GM11168 (cell line): Measurements from ENCODE around the gene TEC.
"Not testable (repeated sequence)": the region's sequence is repeated elsewhere in the genome, so short reads cannot be mapped to it uniquely, and the experiment has no call there.

ENCODE experiments used
- in situ Hi-C: fragments of 300-500 bp; cut with MboI; formaldehyde crosslinking; loops from one replicate; pipeline ENCODE4 v1.12.0; 2022; ENCODE audit warnings: low sequenced_read_pairs; ENCODE audit not compliant: unreplicated experiment

TEC gene

DNA sequence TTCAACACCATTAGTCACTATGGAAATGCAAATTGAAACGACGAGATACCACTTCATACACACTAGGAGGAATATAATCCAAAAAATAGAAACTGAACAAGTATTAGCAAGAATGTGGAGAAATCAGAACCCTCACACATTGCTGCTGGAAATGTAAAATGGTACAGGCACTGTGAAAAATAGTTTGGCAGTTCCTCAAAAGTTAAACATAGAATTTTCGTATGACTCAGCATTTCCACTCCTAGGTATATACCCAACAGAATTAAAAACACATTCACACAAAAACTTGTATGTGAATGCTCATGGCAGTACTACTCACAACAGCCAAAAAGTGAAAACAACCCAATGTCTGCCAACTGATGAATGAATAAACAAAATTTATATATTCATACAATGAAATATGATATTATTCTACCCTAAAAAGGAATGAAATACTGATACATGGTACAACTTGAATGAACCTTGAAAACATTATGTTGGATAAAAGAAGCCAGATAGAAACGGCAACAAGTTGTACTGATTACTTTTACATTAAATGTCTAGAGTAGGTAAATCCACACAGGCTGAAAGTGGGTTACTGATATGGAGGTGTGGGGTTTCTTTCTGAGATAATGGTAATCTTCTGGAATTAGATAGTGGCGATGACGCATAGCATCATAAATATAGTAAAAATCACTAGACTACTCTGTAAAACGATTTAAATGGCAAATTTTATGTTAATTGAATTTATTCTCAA, 22.3 kb downstream of the TEC start:
- in situ Hi-C loops = no loop called here

DNA sequence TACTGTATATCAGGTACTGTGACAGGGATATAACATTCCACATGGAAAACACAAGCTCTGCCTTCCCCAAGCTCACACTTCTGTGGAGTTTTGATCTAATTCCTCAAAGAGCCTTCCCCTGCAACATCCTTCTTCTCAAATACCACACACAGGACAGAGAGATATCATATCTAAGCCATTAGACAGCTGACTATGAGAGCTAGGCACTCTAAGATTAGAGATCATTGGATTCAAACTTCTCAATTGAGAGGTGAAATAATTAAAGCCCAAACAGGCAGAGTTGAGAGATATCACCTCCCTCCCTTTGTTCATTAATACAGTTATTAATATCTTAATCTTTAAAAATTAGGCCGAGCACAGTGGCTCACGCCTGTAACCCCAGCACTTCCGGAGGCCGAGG, 25.0 kb downstream of the TEC start:
- in situ Hi-C loops = no loop called here

DNA sequence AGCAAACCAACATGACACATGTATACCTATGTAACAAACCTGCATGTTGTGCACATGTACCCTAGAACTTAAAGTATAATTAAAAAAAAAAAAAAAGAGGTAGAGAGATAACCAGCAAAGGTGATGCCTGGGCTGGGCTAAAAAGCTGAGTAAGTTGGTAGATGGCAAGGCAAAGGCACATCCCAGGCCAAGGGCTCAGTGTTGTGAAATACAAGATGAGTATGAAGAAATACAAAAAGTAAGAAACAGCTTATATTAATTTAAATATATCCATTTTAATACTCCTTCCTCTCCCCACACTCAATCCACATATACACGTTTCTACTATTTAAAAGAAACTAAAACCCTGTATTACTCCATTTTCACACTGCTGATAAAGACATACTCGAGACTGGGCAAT, 25.8 kb downstream of the TEC start:
- in situ Hi-C loops = no loop called here

DNA sequence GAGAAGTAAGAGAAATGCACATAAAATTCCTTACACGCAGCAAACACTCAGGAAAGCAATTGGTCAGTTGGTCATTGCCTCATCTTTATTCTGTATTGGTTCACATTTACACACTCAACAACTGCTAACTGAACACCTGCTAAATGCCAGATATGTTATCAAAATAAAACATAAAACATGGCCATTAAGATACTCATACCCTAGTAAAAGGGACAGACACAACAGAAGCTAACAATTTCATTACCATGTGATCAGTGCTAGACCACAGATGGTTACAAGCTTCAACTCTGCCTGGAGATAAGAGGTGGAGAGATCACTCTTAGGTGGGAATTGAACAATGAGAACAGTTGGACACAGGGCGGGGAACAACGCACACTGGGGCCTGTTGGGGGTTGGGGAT, 26.2 kb downstream of the TEC start:
- in situ Hi-C loops = no loop called here

DNA sequence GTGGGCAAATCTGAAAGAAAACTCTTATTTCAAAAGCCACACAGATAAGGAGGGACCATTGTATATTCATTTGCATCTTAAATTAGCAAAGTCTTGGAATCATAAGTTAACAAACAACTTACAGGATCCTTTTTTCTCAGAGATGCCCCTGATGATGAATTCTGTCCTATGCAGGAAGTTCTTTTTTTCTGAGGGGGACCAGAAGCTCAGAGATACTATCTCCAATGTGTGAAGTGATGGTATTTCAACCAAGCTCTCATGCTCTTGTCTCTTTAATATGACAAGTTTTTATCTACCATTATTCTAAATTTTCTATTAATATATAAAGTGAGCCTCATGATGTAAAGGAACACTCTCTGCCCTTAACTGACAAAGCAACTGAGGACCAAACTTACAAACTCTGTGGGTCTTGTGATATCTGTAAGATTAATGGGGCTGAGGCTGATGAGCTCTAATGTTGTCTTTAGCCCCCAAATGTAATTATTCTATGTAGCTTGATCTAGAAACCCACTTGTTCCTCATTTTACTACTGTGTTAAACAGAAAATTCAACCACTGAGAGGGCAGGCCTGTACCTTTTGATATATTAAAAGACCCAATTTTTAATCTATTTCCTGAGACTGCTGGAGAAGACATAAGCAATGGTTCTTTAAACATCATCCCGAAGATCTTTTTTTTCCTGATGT, 27.0 kb downstream of the TEC start:
- in situ Hi-C loops = no loop called here

DNA sequence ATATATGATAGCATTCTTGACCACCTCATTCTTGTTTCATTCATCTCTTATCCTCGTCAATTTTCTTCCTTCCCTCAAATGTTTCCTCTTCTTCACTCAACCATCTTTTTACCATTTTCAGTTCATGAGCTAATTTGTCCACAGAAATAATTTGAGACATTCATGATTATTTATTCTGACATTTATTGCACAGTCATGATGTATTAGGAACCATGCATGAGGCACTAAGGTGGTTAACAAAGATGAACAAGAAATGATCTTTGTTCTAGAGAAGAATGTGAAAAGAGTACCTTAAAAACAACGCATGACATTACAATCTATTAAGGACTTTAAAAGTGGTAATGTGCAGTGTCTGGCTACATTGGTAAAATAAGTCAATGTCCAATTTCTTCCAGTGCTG, 27.9 kb downstream of the TEC start:
- in situ Hi-C loops = no loop called here

DNA sequence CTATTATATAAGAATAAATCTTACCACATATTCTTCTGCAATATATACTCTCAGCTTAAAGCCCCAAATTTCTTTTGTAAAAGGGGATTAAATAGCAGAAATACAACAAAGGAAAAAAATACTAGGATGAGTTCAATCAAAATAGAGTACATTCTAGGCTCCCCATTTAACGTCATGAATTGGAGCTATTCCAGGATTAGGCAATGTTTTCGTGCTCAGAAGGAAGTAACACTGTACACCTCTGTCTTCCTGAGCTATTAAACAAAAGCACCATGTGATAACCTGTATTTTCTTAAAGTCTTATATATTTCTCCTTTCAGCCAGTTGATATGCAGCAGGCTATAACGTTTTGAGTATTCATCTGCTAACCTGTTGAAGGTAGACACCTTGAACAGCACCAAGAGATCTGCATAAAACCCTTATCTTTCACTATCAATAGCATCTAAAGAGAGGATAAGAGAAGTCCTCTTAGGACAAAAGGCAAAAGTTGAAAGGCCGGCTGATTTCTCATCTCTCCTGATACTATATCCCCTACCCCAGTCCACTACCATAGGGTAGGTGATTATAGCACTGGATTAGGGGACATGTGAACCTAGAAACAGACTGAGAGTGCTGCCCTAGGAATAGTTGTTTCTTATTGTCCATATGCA, 31.5 kb downstream of the TEC start:
- in situ Hi-C loops = no loop called here

DNA sequence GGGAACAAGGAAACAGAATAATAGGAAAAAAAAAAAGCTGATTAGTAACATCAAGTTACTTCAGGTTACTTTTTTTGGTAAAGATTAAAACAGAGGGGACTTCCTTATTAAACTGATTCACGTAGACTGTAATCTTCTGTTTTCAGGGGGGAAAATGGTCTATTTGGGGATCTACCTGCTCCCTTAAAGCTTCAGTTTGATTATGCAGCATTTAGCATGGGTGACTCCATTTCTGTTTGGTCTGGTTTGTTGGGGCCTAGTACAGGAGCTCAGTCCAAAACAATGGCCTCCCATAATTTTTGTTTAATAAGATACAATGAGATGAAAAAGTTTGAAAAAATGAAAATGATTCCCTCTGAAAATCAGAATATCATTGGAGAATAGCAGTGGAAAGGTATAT, 34.6 kb downstream of the TEC start:
- in situ Hi-C loops = no loop called here

DNA sequence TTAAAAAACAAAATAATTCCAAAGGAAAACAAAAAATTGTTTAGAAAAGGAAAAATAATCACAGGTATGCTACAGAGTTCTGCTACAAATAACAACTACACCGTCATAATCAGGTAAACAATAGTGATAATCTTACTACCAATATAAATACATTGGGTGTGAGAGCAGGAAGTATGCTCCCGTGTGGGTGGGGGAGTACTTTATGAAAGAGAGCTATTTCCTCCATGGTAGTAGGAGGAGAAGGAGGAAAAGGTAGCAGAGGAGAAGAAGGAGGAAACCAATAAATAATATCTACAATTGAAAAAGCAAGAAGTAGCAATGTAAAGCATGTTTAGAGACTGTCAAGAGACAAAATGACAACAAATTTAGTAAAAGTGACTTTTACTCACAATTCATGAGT, 35.1 kb downstream of the TEC start:
- in situ Hi-C loops = no loop called here

DNA sequence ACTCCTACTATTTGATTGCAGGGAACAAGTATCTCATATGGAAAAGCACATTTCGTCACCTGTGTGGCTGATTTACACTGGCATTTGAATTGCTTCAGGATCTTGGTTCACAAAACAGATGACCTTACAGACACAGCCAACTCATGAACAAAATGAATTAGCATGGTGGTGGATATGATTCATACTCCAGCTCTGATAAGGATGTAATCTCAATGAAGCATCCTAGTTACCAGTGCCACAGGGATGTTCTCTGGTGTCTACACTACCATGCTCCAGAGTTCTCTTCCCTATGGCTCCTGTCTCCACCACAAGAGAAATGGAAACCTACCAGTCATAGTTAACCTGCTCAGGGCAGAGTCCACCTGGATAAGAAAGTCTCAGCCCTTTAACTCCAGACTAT, 40.7 kb downstream of the TEC start:
- in situ Hi-C loops = no loop called here

DNA sequence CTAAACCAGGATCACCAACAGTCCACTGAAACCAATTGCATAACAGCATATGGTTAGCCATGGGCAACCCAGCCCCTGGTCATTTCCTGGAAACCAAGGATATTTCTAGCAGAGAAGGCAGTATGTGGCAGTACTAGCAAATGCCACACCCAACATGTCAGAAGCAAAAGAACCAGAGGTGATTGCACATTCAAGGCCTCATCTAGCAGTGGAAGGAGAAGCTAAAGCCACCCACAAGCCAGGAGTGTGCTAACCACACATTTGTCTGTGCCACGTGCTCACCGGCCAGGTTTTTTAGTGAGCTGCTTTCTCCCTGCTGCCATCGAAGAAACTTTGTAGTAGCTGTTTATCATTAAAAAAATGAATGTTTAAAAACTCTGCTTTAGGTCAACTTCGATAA, 42.0 kb downstream of the TEC start:
- in situ Hi-C loops = no loop called here

DNA sequence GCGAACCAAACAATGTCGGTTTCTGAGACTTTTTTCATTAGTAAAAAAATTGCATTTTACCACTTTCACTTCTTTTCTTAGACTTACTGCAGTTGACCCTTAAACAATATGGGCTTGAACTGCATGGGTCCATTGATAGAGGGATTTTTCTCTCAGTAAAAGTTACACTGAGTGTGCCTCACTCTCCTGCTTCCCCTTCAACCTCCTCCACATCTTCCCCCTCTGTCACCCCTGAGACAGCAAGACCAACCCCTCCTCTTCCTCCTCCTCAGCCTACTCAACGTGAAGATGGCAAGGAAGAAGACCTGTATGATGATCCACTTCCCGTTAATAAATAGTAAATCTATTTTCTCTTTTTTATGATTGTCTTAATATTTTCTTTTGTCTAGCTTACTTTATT, 43.4 kb downstream of the TEC start:
- in situ Hi-C loops = no loop called here

DNA sequence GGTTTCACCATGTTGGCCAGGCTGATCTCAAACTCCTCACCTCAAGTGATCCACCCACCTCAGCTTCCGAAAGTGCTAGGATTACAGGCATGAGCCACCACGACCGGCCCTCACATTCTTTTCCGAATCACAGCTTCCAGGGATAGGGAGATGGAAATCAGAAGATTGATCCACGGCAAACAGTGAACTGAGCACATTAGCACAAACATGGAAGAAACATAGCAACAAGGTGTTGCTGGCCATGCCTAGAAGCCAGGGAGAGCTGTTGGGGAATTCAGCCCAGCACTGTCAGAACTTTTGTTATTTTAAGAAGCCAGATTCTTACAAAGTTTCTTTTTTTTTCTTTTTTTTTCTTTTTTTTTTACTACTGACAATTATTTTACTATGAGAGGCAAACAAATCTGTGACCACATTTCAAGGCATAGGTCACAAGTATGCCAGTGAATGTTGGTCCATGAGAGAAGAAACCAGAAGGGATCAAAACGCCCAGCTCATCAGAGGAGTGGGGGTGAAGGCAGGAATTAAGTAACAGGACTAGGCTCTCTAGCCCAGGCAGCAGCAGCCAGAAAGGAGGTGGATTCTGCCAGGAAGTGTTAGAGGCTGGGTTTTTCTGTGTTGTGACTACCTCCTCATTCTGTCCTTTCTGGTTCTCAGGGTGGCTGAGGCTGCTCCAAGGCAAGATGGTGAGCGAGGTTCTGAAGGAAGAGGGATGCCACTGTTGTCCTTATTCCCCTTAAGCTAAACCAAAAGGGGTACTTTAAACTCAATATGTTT, 44.1 kb downstream of the TEC start:
- in situ Hi-C loops = no loop called here

DNA sequence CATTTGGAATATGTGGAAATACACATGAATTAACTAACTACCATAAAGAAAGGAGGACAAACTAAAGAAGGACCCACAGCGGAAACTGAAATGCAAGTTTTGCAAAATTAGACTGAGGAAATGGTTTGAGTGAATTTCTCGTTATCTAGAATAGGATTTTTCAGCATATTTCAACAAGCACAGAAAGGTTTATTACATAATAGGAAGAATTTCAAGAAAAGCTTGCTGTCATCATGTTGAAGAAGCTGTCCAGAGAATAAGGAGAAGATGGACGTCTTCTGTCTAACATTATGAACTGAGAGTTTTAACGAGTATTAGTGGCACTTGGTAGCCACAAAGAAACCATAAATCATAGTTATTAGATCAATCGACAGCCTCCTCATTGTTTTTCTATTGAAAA, 45.0 kb downstream of the TEC start:
- in situ Hi-C loops = no loop called here

DNA sequence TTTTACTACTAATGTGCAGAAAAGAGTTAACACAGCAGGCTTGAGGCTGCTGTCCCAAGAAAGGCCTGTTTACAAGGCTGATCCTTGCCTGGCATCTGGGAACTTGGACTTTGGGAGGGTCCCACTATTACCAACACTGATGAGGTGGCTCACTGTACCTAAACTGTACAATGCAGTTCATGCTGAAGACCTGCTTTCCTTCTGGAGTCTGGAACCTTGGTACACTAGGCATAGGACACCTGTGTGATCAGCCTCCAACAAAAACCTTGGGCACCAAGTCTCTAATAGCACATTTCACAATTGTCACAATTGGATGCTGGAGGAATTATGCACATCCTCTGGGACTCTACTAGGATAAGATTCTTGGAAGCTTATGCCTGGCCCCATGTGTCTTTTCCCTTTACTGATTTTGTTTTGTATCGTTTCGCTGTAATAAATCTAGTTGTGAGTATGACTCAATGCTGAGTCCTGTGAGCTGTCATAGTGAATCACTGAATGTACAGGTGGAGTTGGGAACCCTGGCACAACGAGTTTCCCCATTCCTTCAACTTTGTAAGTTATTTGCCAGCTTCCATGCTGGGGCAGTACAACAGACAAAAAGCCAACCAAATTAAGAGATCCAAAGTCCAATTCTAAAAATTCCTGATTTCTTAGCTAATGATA, 45.9 kb downstream of the TEC start:
- in situ Hi-C loops = no loop called here

DNA sequence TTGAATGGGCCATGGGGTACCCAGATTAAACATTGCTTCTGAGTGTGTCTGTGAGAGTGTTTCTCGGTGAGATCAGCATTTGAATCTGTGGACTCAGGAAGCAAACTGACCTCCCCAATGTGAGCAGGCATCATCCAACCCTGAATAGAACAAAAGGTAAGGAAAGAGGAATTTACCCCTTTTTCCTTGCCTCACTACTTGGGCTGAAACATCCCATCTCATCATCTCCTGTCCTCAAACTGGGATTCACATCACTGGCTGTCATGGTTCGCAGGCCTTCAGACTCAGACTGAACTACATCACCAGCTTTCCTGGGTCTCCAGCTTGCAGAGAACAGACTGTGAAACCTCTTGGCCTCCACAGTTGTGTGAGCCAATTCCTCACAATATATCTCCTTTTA, 47.1 kb downstream of the TEC start:
- in situ Hi-C loops = no loop called here

DNA sequence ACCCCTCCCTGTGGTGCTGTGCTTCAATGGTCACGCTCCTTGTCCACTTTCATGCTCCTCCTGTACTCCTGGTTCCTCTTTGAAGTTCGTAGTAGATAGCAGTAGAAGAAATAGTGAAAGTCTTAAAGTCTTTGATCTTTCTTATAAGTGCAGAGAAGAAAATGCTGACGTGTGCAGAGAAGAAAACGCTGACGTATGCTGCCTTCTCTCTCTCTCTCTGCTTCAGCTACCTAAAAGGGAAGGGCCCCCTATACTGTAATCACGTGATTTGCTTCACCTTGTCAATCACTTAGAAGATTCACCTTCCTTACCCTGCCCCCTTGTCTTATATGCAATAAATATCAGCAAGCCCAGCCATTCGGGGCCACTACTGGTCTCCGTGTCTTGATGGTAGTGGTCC, 50.2 kb downstream of the TEC start:
- in situ Hi-C loops = not testable (repeated sequence)

DNA sequence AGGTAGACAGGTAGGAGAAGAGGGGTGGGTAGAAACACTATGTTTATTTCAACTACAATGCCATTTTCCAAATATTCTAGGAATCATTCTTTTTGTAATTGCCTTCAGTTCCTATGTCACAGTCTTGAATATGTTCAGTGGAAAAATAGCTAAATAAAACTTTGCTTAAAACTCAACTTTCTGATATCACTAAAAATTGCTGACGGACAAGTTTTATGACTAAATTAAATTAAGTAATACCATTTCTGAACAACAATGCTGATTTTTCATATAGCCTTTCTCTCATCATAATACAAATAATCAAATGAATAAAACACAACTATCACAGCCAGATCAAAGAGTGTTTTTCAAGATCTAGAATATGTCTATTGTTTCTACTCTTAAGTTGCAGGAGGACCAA, 53.1 kb downstream of the TEC start:
- in situ Hi-C loops = no loop called here

DNA sequence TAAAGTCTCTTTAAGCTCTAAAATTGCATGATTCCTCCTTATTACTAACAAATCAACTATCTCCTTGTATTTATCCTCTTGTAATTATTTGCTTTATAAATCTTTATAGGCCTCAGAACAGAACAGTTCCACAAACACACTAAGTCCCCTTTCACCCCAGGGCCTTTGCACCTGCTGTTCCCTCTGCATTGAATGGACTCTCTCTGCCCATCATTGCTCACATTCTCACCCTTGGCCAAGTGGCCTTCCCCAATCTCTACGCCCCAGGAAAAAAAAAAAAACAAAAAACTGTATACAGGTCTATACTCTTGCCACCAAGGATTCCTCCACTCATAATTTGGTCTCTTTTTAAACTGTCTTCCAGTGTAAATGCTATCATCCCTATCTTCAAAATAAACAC, 53.7 kb downstream of the TEC start:
- in situ Hi-C loops = no loop called here

DNA sequence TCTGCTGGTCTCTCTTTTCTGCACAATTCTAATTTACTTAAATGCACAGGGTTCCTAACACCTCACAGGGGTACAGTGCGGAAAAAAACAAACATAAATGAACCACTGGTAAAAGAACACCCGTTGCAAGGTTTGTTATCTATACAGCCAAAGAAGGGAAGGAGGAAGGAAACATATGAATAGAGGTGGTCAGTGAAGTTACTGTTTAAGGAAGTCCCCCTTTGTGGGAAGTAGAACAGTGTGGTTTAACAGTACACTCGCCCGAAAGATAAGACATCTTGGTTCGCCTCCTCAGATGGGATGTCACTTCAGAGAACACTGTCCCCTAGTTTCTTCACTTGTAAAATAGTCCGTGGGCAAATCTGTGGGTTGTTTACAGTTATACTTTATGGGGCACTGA, 57.5 kb downstream of the TEC start:
- in situ Hi-C loops = no loop called here

DNA sequence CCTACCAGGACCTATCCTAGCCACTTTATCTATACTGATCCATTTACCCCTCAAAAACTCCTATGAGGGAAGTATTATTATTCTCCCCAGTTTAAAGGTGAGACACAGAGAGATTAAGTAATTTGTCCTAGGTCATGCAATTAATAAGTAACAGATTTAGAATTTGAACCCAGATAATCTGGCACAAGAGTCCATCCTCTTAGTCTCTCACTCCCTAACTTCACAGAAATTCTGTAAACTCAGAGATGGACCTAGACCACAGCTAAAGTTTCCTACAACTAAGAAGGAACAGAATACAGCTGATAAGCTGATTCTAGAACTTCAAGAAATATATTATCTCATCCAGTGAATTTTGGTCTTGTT, 58.7 kb downstream of the TEC start:
- in situ Hi-C loops = no loop called here
